HEK293T (cell line): Measurements from ENCODE around the gene ARFIP2.

Experiments
- CTCF ChIA-PET: fragments of 350-600 bp; formaldehyde crosslinking; extraction: SDS; loops from one replicate; lab custom pipeline; 2021; ENCODE audit warnings: antibody characterized with exemption, inconsistent platforms; lab: Yijun Ruan, JAX
- POLR2A ChIA-PET: fragments of 350-600 bp; formaldehyde crosslinking; extraction: SDS; loops from one replicate; lab custom pipeline; 2020; ENCODE audit warnings: antibody characterized with exemption, inconsistent platforms; lab: Yijun Ruan, JAX
- DNase-seq: peaks from one replicate; pipeline ENCODE4 v3.0.0; 2012; ENCODE audit warnings: mixed read lengths; ENCODE audit errors: extremely low spot score
- ARNT ChIP-seq: fragments of 450-650 bp; IDR thresholded peaks from 2 replicates; pipeline ENCODE4 v1.6.1; 2017; ENCODE audit warnings: mild to moderate bottlenecking
- BHLHE40 ChIP-seq: fragments of 450-650 bp; IDR thresholded peaks from 2 replicates; pipeline ENCODE4 v1.6.1; 2016; ENCODE audit warnings: mild to moderate bottlenecking, moderate library complexity, borderline replicate concordance
- CTBP1 ChIP-seq: fragments of 450-650 bp; IDR thresholded peaks from 2 replicates; pipeline ENCODE4 v1.6.1; 2016; ENCODE audit warnings: borderline replicate concordance
- ELF4 ChIP-seq: fragments of 450-650 bp; IDR thresholded peaks from 2 replicates; pipeline ENCODE4 v1.6.1; 2017; ENCODE audit warnings: antibody characterized with exemption
- FOXA1 ChIP-seq: fragments of 450-650 bp; IDR thresholded peaks from 2 replicates; pipeline ENCODE4 v1.6.1; 2016; ENCODE audit warnings: mild to moderate bottlenecking
- FOXK2 ChIP-seq: fragments of 450-650 bp; IDR thresholded peaks from 2 replicates; pipeline ENCODE4 v1.6.1; 2016; ENCODE audit warnings: mild to moderate bottlenecking
- FOXM1 ChIP-seq: fragments of 450-650 bp; IDR thresholded peaks from 2 replicates; pipeline ENCODE4 v1.6.1; 2017; ENCODE audit warnings: mild to moderate bottlenecking, borderline replicate concordance
- HDGF ChIP-seq: fragments of 450-650 bp; IDR thresholded peaks from 2 replicates; pipeline ENCODE4 v1.6.1; 2017; ENCODE audit warnings: antibody characterized with exemption, borderline replicate concordance
- L3MBTL2 ChIP-seq: fragments of 450-650 bp; conservative IDR thresholded peaks from 2 replicates; pipeline ENCODE4 v1.6.1; 2016; ENCODE audit warnings: mild to moderate bottlenecking
- LEF1 ChIP-seq: fragments of 450-650 bp; IDR thresholded peaks from 2 replicates; pipeline ENCODE4 v1.6.1; 2017; ENCODE audit warnings: mild to moderate bottlenecking, borderline replicate concordance
- NFRKB ChIP-seq: fragments of 450-650 bp; IDR thresholded peaks from 2 replicates; pipeline ENCODE4 v1.6.1; 2016; ENCODE audit warnings: mild to moderate bottlenecking, moderate library complexity
- SP1 ChIP-seq: fragments of 450-650 bp; IDR thresholded peaks from 2 replicates; pipeline ENCODE4 v1.6.1; 2017
- SUZ12 ChIP-seq: fragments of 450-650 bp; IDR thresholded peaks from 2 replicates; pipeline ENCODE4 v1.6.1; 2016; ENCODE audit warnings: mild to moderate bottlenecking
- TARDBP ChIP-seq: fragments of 450-650 bp; IDR thresholded peaks from 2 replicates; pipeline ENCODE4 v1.6.1; 2016
- ZNF384 ChIP-seq: fragments of 450-650 bp; IDR thresholded peaks from 2 replicates; pipeline ENCODE4 v1.6.1; 2016
- TF ChIP-seq, protein P1 (sequence below): fragments of 450-650 bp; IDR thresholded peaks from 2 replicates; pipeline ENCODE4 v1.6.1; 2016

ARFIP2 gene

DNA sequence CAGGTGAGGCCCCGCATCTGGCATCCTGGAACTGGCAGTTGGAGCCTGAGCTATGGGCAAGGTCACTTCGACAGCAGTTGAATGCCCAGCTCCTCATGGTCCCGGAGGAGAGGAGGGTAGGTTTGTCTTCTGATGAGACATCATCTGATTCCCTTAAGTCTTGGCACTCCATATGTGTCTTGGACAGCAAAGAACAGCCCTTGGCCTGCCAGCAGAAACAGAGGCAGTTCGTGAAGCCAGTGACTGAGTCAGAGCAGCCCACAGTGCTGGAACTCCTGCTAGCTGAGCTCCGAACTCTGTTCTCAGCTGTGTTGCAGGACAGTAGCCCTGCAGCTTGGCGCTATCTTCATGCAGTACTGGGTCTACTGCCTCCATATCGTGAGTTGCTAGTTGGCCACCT is 17.0 kb upstream of the ARFIP2 start:
- no peak for DNase-seq
- ChIA-PET POLR2A (interaction anchor here (1.0 kb wide), 1 partner anchor 17 kb away, joined by 3 read pairs; the partner anchor contains the start of genes ARFIP2 and TIMM10B), CTCF (no interaction called here)
- TF ChIP-seq HDGF = no peak
- TF ChIP-seq ARNT = no peak
- TF ChIP-seq SP1 = no peak
- no peak for TF ChIP-seq CTBP1
- no peak for TF ChIP-seq SUZ12
- no peak for TF ChIP-seq BHLHE40
- TF ChIP-seq LEF1 = no peak
- TF ChIP-seq NFRKB = no peak

DNA sequence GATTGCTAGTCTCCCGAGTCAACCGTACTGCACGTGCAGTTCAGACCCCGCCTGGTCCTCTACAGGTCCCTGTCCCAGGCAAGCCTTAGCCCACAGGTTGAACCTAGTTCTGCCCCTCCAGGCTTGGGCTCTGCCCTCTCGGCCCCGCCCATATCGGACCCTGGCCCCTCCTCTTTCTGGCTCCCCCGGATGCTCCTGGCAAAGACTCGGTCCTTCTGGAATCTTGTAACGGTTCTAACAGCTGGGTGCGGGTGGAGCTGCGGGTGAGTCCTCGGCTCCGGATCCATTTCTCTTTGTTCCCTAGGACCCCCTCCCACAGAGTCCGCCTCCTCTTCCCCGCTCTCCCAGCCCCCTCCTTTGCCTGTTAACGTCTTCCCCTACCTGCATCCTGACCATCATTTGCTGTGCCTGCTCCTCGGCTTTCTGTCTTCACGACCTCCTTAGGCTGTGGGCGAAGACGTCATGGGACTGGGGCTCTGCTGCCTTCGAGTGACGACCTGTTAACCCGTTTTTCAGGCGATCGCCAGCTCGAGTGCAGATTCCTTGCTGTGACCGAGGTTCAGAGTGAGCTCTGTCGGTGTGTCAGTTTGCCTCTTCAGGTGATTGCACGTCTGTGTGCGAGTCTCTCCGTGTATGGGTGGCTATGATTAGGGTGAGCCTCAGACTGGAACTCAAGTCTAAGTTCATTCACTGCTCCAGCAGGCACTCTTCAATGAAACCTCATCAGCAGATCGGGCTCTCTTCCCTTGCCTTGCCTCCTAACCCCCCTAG is 16.1 kb upstream of the ARFIP2 start, which contains the start of gene DNHD1:
DNHD1 (plus strand) TSS at position 212 of the 771 bp plus-strand sequence. CDS start 936 bp downstream, outside the sequence.
- TF ChIP-seq CTBP1 (no peak), NFRKB (no peak), TARDBP (no peak), ZNF384 (no peak), SUZ12 (no peak), BHLHE40 (no peak), LEF1 (no peak), HDGF (no peak), L3MBTL2 (no peak), ARNT (no peak), ELF4 (no peak), FOXK2 (no peak), SP1 (no peak)
- TF ChIP-seq, protein P1, sequence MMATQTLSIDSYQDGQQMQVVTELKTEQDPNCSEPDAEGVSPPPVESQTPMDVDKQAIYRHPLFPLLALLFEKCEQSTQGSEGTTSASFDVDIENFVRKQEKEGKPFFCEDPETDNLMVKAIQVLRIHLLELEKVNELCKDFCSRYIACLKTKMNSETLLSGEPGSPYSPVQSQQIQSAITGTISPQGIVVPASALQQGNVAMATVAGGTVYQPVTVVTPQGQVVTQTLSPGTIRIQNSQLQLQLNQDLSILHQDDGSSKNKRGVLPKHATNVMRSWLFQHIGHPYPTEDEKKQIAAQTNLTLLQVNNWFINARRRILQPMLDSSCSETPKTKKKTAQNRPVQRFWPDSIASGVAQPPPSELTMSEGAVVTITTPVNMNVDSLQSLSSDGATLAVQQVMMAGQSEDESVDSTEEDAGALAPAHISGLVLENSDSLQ = no peak
- DNase-seq = no peak
- ChIA-PET POLR2A (interaction anchor here (1.0 kb wide), 1 partner anchor 16 kb away, joined by 3 read pairs; the partner anchor contains the start of genes ARFIP2 and TIMM10B), CTCF (no interaction called here)

DNA sequence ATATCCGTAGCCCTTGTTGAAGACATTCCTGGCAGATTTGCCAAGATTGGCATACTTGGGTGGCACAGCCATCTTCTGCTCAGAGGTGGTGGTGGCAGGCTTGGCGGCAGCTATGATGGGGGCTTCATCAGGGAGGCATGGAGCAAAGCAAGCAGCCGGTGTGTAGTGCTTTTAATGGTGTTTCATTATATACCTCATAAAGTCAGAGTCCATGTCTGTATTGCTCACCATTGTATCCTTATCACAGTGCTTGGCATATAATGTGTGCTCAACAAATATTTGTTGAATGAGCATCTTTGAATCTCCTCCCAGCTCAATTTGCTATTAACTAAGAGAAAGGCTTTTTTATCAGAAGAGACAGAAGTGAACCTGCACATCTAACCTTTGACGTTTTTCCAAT is 8.2 kb upstream of the ARFIP2 start:
- ChIA-PET POLR2A (interaction anchor here (1.4 kb wide), 1 partner anchor 70 kb away, joined by 4 read pairs; the partner anchor contains the start of gene APBB1), CTCF (interaction anchor here (0.5 kb wide), 1 partner anchor 10 kb away, joined by 3 read pairs; no protein-coding TSS in a partner anchor)
- no peak for DNase-seq

DNA sequence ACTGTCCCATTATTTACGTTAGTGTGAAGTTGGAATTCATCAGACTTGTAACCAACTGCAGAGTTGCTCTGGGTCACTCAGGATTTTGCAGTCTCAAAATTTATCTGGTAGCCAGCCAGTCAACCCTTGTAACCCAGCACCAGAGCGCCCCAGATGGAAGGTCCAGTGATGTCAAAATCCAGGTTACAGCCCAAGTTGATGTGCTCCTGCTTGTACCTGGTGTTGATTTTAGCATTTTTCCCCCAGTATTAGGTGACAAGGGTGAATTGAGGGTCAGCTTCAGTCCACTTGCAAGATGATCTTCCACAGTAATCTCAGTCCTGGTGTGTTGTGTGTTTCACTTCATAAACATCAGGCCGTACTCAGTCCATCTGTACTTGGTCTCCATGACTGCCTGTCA is 7.7 kb upstream of the ARFIP2 start:
- TF ChIP-seq ZNF384 (no peak), ELF4 (no peak), BHLHE40 (no peak), ARNT (no peak), FOXM1 (no peak), TARDBP (no peak), FOXK2 (no peak), NFRKB (no peak), SUZ12 (no peak), SP1 (no peak), LEF1 (no peak), CTBP1 (no peak), FOXA1 (no peak), HDGF (no peak), L3MBTL2 (no peak)
- TF ChIP-seq, protein P1 = no peak
- ChIA-PET POLR2A (no interaction called here), CTCF (no interaction called here)
- DNase-seq = no peak

More for the DNA sequence above, 8.2 kb upstream of the ARFIP2 start:
- TF ChIP-seq ELF4 (no peak), FOXA1 (no peak), TARDBP (no peak), SUZ12 (no peak), HDGF (no peak)

DNA sequence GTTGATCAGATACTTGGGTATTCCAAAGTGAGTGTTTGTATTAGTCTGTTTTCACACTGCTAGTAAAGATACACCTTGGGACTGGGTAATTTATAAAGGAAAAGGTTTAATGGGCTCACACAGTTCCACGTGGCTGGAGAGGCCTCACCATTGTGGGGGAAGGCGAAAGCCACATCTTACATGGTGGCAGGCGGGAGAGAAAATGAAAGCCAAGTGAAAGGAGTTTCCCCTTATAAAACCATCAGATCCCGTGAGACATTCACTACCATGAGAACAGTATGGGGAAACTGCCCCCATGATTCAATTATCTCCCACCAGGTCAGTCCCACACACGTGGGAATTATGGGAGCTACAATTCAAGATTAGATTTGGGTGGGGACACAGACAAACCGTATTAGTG is 7.2 kb upstream of the ARFIP2 start:
- POLR2A ChIA-PET = no interaction called here
- no peak for TF ChIP-seq CTBP1
- TF ChIP-seq L3MBTL2 = no peak
- TF ChIP-seq FOXK2 = no peak
- no peak for TF ChIP-seq ELF4
- TF ChIP-seq SP1 = no peak
- TF ChIP-seq ARNT = no peak
- no peak for TF ChIP-seq SUZ12
- TF ChIP-seq FOXM1 = no peak
- no peak for TF ChIP-seq LEF1
- TF ChIP-seq FOXA1 = no peak
- no peak for TF ChIP-seq TARDBP
- no peak for TF ChIP-seq BHLHE40
- TF ChIP-seq HDGF = no peak
- no peak for TF ChIP-seq NFRKB
- TF ChIP-seq ZNF384 = no peak
- TF ChIP-seq, protein P1 = no peak
- no peak for DNase-seq
- CTCF ChIA-PET = interaction anchor here (0.7 kb wide), 1 partner anchor 125 kb away, joined by 3 read pairs; no protein-coding TSS in a partner anchor

DNA sequence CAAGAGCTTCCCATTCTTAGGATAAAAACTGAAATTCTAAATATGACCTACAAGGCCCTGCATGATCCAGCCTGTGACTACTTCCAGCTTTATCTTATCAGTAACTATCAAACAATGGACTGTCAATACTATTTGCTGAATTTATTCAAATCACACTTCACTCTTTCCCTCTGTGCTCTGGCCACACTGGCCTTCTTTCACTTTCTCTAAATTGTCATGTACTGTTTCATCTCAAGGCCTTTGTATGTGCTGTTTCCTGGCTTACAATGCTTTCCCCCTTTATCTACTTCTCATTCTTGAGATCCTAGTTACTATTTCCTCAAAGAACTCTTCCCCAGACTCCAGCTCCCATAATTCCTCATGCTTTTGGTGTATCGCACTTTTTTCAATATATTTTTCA is 5.8 kb upstream of the ARFIP2 start:
- POLR2A ChIA-PET = no interaction called here
- TF ChIP-seq ZNF384 (no peak), HDGF (no peak), TARDBP (no peak)
- CTCF ChIA-PET = interaction anchor here (0.6 kb wide), 1 partner anchor 160 kb away, joined by 3 read pairs; no protein-coding TSS in a partner anchor
- DNase-seq = no peak
